HK-2 (cell line): Measurements from ENCODE around the gene SCN3B.
"Not testable (repeated sequence)": the region's sequence is repeated elsewhere in the genome, so short reads cannot be mapped to it uniquely, and the experiment has no call there.

Experiments
- DNase-seq: peaks from one replicate; pipeline ENCODE4 v3.0.0-alpha.2; 2018; ENCODE audit not compliant: unreplicated experiment

The SCN3B gene, protein sequence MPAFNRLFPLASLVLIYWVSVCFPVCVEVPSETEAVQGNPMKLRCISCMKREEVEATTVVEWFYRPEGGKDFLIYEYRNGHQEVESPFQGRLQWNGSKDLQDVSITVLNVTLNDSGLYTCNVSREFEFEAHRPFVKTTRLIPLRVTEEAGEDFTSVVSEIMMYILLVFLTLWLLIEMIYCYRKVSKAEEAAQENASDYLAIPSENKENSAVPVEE

GRCh38 chr11:123654566-123655081 is at the start of gene SCN3B:
TSS of gene SCN3B (minus strand) at chr11:123654624. CDS start at chr11:123653801, 823 bp downstream.
- DNase-seq: peak; percentile 51

- no peak for DNase-seq
These were observed 48.3 kb upstream of the SCN3B start for GRCh38 chr11:123702696-123703095.

DNA sequence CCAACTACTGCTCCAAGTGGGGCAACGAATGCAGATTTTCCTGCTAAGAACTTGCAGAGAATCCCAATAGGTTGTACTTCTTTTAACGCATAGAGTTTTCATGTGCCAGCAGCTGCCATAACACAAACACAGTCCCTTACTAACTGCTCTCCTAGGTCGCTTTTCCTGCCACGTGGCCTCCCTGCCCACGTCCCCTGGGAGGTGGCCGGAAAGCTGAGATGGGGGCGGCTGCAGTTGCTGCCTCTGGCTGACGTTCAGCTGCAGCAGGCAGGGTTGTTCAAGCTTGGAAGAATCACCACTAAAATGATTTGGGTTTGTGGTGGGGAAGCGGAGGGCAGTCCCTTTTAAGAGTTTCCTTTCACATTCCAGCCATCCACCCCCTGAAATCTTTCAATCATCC is 47.7 kb upstream of the SCN3B start:
- no peak for DNase-seq

- DNase-seq: no peak
These were observed 46.3 kb upstream of the SCN3B start for GRCh38 chr11:123700772-123701171.

DNA sequence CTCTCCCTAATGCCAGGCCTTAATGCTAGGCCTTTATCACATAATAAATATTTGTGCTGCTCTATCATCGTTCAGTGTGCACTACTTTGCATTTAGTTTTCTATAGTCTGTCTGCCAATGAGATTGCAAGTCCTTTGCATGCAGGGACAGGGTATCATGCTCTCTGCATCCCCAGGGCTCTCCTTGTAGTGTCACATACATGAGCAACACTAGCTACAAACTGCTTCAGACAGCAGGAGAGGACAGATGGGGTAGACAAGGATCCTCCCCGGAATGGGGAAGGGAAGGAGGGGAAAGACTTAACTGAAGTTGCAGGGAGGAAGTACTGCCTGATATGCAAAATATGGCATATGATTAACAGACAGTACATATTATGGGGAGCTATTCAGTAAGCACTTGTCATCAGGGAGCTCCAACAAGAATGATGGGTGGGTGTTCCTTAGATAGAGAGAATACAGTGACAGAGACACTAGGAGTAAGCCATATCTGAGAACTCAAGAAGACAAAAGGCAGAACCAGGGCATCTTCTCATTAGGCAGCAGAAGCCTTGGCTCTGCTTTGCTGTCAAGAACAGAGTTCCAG is 44.2 kb upstream of the SCN3B start:
- DNase-seq: no peak

DNA sequence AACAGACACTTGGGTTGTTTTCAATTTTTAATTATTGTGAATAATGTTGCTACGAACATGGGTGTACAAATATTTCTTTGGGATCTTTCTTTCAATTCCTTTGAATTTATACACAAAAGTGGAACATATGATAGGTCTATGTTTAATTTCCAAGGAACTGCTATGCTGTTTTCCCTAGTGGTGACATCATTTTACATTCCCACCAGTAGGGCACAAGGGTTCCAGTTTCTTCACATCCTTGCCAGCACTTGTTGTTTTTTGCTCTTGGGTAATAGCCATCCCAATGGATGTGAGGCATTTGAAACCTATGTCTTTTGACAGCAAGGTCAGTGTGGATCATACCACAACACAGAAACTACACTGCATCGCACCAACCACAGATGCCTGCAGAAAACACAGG is 41.8 kb upstream of the SCN3B start:
- no peak for DNase-seq

DNA sequence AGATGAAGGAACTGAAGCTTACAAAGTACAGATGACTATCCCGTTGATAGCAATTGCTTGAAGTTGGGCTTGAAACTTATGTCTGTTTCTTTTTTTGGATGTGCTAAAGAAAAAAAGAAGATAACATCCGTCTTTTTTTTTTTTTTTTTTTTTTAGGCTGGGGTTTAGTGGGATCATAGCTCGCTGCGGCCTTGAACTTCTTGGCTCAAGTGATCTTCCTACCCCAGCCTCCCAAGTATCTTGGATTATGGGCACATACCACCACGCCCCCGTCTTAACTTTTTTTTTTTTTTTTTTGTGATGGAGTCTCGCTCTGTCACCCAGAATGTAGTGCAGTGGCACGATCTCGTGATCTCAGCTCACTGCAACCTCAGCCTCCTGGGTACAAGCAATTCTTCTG is 40.8 kb upstream of the SCN3B start:
- no peak for DNase-seq

DNA sequence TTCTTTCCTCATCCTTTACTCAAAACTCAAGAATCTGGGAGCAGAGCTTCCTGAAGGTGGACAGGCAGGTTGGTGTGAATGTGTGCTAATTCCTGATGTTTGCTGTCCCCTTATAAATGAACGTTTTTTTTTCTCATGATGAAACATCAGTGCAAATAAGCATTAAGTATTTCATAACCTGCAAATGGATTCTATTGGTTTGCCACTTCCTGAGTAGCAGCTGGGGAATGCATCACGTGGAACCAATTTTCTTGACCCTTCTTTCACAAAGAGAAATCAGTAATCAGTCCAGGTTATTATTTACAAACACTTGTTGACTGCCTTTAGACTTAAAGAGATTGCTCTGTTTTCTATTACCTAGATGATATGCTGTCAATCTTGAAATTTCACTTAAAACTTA is 40.1 kb upstream of the SCN3B start:
- DNase-seq: no peak

GRCh38 chr11:123692961-123693360 is 38.5 kb upstream of the SCN3B start:
- no peak for DNase-seq

GRCh38 chr11:123690485-123690884 is 36.1 kb upstream of the SCN3B start:
- DNase-seq: no peak

- no peak for DNase-seq
These were observed 30.2 kb upstream of the SCN3B start for GRCh38 chr11:123684601-123685000.

DNA sequence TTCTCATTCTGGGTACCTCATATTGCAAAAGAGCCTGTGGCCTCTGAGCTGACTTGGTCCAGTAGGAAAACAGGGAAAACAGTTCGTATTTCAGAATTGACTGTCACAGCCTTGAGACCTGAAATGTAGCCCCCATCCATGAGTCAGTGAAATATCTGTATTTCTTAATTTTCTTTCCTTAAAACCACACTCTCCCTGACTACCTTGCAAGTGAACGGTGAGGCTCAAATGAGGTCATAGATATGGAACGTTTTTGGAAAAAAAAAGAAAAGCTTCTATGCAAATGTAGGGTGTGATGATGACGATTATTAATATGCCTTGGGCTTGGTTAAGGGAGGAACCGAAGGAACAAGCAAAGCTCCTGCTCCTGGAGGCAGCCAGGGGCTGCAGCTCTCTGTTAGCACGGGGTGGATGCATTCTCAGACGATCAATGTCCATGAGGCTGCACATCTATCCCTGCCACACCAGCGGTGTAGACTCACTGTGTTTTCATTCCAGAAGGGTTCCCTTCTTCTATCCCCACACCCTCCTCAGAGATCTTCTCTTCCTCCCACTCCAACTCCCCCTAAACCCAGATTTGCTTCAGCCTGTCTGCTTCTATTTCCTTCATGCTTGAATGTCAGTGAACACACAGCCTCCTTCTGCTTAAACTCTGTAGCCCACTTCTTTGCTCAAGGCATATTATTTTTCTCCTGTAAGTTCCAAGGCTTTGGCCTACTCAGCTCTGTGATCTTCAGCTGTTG is 29.2 kb upstream of the SCN3B start:
- DNase-seq: no peak

DNA sequence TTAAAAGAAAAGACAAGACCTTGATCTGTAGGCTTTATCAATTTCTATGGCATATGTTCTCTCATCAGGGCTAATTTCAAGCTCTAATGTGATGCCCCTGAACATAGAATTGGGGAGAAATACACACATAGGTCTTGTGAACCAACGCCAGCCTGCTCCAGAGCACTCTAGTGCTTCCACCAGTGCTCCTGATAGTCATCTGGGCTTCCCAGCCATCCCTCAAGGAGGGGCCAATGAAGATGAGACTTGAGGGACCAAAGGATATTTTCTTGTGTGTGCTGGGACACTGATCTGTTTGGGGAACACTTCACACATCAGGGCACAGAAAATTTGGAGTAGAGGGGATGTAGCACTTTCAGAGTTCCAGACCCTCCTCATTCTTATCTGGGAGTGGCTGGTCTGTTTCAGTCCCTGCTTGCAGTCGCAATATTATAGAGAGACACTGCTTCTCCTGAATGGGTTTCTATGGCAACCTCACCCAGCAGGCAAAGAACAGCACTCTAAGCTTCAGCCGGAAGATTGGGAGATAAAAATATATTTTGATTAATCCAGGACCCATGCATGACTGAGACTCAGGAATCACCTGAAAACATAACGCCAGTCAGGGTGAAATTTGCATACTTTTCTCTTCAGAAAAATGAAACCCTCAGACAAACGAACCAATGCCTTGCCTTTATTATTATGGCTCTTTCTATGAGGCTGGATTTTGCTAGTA is 28.4 kb upstream of the SCN3B start:
- DNase-seq: no peak

DNA sequence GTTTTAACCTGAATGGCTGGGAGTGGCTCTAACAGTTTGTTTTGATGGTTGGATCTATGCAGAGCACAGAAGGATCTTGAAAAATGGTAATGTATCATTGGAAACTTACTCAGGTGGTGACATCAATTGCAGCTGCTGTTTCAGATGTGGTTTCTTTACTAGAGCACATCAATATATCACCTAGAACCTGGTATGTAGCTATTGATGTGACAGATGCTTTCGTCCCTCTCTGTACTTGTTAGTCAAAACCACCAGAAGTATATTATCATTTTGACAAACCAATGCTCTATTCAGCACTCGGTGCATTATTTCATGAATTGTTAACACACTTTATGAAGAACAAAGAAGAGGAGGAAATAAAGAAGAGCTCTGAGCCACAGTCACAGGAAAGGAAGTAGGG is 26.6 kb upstream of the SCN3B start:
- DNase-seq: no peak

DNA sequence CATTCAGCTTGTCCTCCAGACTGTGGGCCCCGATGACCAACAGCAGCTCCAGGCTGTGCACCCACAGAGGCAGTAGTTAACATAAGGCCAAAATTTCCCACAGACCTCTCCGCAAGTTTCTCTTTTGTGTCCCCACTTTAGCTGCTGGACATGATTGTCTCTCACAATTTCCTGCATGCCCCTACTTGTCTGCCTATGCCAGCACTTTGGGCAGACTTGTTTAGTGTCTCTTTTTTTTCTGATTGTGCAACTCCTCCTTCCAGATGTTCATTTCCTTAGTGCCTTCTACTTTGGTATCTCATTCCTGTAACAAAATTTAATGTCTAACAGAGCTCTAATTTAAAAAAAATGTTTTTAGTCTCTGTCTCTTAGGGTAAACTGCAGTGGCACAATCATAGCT is 23.8 kb upstream of the SCN3B start:
- DNase-seq: no peak

DNA sequence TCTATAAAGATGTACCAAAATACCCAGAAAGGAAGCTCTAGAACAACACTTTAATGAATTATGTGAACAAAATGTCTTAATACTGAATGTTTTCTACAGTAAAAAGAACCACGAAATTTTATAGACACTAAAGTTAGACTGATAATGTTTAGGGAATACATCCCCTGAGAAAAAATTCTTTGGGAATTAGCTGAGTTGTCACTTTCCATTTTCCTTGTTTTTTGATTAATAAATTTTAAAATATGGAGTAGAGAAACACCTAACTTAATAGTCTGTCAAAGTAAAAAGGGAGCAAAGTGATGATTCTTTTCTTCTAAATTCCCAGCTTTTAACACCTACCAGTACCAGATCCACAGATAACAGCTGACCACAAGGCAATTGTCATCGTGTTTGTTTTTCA is 23.1 kb upstream of the SCN3B start:
- no peak for DNase-seq

- no peak for DNase-seq
These were observed 19.9 kb upstream of the SCN3B start for GRCh38 chr11:123674297-123674696.

GRCh38 chr11:123672568-123672967 is 18.1 kb upstream of the SCN3B start:
- DNase-seq: no peak

GRCh38 chr11:123671534-123671933 is 17.1 kb upstream of the SCN3B start:
- no peak for DNase-seq

- DNase-seq: no peak
These were observed 15.7 kb upstream of the SCN3B start for GRCh38 chr11:123670081-123670480.

DNA sequence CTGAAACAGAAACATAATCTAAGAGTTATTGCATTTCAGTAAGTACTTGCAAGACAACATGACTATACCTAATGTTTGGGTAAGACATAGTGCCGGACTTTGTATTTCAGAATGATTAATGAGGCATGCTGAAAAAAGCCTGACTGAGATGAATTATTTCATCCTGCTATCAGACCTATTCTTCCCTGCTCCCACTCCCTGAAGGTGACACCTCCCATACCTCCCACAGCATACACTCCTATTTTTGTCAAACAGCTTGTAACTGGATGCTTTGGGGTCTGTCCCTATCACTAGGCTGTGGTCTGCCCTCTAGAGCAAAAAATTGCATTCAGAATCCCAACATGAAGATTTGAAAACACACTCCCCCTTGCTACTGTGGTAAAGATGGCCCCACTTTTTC is 10.9 kb upstream of the SCN3B start:
- no peak for DNase-seq

DNA sequence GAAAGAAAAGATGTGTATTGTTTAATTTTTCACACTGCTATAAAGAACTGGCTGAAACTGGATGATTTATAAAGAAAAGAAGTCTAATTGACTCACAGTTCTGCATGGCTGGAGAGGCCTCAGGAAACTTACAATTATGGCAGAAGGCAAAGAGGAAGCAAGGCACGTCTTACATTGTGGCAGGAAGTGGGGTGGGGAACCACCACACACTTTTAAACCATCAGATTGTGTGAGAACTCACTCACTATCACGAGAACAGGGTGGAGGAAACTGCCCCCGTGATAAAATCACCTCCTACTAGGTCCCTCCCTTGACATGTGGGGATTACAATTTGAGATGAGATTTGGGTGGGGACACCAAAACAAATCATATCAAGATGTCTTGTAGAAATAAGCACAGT is 5.5 kb upstream of the SCN3B start:
- DNase-seq: not testable (repeated sequence)
